ENCODE measurements around the gene FBXO34.
A peak's percentile ranks its signal among the peaks of the same experiment; 100 is the strongest.

FBXO34 gene

DNA sequence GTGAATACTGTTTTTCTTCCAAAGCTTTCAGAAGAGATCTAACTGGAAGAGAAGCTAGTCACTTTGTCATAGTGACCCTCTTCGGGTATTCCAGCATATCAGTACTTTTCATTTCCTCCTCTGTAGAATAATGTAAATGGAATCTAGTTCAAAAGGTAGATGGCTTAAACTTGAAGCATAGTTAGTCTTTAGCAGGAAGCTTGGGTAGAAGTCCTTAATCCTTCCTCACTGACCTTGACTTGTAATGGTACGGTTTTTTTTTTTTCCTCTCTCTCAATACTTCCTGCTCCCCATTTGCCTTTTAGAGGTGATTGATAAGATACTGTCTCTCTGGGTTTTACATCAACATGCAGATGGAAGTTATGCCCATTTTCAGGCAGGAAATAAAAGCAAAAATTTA is 1.7 kb downstream of the FBXO34 start:
- DNase-seq, result no peak

DNA sequence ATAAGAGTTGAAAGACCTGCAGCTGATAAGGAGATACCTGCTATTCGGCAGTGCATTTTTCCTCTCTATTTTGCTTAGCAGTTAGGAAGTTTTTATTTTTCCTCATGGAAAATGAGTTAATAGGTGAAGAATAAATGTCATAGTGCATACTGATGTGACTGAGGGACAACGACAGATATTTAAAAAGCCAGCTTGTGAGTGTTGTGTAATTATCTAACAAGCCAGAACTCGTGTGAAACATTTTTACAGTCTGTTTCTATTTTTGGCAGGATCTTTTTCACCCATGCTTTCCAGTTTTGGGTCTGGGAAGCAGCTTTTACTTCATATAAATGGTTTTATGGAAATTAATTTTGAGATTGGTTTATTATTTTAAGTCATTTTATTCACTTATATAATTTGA is 2.9 kb downstream of the FBXO34 start:
- DNase-seq, result no peak

DNA sequence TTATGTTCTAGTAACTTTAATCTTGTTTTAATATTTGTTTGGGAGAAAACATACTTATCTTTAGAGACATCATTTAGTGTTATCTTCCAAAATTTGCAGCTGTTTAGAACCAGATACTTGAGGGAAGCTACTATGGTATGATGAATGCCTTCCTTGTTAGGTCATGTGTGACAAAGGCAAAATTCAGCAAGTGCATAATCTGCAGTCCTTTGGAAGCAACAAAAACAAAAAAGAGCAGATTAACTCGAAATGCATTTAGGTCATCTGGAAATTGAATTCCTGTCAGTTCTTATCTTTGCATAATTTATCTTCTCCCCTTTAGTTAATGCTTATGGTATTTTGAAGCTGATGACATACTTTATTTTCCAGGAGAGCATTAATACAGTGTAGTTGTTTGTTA is 3.5 kb downstream of the FBXO34 start:
- no peak for DNase-seq

DNA sequence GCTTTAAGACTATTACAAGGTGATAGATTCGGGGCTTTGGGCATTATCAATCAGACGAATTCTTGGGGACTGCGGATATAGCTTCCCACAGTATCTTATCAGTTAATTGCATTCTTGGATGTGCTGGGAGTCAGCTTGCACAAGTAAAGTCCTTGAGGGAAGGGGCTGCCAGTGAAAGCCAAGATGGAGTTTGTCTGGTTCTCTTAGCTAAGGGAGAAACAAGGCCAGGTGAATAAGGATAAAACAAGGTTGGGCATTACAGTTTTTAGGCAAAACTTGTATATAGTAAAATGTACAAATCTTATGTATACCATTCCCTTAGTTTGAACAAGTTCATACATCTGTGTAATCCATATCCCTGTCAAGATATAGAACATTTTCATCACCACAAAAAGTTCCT is 5.5 kb downstream of the FBXO34 start:
- no peak for DNase-seq

GRCh38 chr14:55277972-55278740 is 6.9 kb downstream of the FBXO34 start:
- DNase-seq, result no peak

DNA sequence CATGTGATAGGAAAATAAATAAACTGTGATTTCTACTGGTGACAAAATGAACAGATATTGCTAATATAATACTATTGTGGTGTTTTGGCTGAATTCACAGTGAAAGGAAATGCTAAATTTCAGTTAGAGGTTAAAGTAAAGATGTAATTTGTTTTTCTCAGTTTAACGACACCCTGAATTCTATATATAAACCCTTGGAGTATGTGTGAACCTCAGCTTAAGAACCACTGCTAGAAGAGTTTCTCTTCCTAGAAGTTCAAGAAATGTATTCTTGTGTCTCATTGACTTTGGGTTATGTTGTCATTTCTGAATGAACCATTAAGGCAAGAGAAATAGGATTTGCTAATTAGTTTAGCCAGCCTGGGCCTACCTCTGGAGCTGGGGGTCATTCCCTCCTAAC is 8.2 kb downstream of the FBXO34 start:
- no peak for DNase-seq

- no peak for DNase-seq
These were observed 10.2 kb downstream of the FBXO34 start for GRCh38 chr14:55281316-55281839.

DNA sequence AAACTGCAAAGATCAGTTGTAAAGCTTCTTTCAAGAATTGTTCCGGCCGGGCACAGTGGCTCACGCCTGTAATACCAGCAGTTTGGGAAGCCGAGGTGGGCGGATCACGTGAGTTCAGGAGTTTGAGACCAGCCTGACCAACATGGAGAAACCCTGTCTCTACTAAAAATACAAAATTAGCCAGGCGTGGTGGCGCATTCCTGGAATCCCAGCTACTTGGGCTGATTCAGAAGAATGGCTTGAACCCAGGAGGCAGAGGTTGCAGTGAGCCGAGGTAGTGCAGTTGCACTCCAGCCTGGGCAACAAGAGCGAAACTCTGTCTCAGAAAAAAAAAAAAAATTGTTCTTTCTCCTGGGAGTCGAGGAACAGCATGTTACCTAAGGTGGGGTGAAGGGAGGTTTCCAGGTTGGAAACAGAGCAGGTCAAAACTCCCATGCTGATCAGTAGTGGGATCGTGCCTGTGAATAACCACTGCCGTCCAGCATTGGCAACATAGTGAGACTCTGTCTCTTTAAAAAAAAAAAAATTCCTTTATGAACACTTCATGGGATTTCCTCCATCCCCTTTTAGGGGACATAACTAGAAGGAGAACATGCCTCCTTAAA is 13.9 kb downstream of the FBXO34 start:
- no peak for DNase-seq

GRCh38 chr14:55288439-55288838 is 17.2 kb downstream of the FBXO34 start:
- DNase-seq, result no peak

- no peak for DNase-seq
These were observed 20.4 kb downstream of the FBXO34 start for GRCh38 chr14:55291480-55292081.

- peak; percentile 28 for DNase-seq
These were observed 23.4 kb downstream of the FBXO34 start for GRCh38 chr14:55294603-55295002.

- DNase-seq, result peak; percentile 49
These were observed 26.6 kb downstream of the FBXO34 start for GRCh38 chr14:55297611-55298499.

DNA sequence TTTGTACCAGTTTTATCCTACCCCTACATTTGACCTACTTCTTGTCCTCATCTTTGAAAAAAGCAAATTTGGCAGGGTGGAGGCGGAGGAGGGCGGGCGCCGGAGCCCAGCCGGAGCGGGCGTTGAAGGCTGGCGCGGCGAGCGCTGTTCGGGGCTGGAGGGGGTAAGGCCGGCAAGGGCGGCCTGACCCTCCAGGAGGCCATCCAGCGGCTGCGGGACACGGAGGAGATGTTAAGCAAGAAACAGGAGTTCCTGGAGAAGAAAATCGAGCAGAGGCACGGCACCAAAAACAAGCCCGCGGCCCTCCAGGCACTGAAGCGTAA is 27.2 kb downstream of the FBXO34 start:
- no peak for DNase-seq

DNA sequence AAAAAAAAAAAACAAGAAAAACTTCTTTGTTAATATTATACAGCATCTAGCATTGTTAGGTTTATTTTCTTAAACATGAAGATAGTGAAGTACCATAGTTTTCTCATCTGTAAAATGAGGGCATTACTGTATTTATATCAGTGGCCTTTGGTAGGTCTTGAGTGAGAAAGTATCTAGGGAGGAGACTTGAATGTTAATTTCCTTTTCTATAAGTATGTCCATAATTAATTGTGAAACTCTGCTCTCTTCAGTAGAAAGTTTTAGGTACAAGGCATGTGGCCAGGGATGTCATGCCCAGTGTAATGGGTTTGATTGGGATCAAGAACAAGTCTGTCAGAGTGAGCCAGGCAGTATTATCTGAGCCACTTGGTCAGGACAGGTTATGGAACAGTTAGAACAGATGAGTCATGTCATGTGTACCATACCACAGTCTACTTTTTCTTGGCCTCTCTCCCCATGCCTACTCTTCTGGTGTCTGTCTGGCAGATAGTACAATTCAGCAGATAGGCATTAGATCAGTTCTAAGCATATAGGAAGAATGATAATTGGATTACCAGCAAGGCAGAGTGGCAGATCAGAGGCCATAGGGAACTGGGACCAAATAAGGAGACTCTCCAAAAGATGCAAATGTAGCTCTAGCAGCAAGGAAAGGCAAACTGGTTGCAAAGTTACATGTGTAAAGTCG is 30.4 kb downstream of the FBXO34 start:
- no peak for DNase-seq

DNA sequence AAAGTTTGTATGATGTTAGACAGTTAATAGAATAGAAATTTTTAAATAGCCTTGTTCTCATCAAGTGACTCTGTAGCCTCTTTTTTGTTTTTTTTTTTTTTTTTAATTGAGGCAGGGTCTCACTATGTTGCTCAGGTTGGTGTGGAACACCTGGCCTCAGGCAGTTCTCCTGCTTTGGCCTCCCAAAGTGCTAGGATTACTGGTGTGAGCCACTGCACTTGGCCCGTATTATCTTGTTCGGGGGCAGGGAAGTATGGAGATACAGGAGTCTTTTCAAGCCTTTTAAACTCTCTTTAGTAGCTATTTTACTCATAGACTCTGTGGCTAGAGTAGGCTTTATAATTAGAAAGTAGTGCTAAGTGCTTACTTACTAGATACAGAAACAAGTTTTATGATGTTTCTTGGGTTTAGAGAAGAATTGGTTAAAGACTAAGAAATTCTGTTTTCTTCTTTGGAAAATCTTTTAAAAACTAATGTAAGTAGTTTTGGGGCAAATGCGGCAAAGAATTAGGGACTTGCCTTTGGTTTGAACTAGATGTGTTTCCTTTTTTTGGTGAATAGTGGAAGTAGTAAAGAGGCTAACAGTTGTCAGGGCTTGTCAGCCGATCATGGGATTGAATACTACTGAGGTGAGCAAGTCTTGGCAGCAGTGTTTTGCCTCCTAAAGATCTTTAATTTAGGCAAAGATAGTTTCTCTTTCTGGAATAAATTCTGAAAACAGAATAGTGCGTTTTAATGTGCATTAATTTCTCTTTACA is 31.3 kb downstream of the FBXO34 start:
- DNase-seq, result no peak

- no peak for DNase-seq
These were observed 31.9 kb downstream of the FBXO34 start for GRCh38 chr14:55303125-55303499.

GRCh38 chr14:55303691-55304145 is 32.5 kb downstream of the FBXO34 start:
- no peak for DNase-seq

GRCh38 chr14:55306938-55307589 is 35.8 kb downstream of the FBXO34 start:
- DNase-seq, result no peak

DNA sequence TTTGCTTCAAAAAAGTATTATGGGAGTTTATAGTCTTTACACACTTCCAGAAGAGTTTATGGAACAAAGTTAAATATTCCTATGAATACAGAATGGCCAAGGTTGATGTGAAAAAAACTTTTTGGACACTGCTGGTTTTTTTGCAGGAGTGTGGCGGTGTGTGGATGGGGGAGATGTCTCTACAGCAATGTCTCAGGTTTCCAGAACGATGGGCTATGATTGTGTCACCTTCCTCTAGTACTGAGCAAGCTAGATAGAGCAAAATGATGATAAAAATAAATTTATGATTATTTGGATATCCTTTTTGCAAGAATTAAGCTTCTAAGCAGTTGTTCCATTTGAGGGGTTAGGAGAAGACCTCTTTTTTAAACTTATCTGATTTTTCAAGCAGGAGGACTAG is 37.9 kb downstream of the FBXO34 start:
- no peak for DNase-seq

GRCh38 chr14:55309761-55310365 is 38.6 kb downstream of the FBXO34 start:
- DNase-seq, result no peak

Measured in CD4-positive, alpha-beta T cell treated with Interleukin-21 for 1 hour (primary cell).